ENCODE data around the gene CBX5.
A peak's percentile ranks its signal among the peaks of the same experiment; 100 is the strongest.
"Not testable (repeated sequence)": the region's sequence is repeated elsewhere in the genome, so short reads cannot be mapped to it uniquely, and the experiment has no call there.

CBX5 gene

DNA sequence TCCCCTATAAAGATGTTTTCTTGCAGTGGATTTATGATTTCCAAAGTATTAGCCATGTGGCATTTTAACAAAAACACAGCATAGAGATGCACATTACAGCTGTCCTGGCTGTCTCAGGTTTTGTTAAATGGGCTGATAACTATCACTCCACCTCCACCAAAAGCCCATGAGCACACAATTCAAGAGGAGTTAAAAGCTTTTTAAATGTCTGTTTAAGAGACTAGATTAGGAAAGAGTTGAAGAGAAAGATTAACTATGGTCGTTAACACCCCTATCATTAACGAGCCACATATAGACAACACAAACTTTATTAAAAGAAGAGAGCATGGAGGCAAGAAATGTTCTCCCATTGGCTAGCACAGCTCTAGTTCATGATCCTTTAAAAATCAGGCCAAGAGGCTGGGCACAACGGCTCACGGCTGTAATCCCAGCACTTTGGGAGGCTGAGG, 14.5 kb downstream of the CBX5 start:
- no peak for DNase-seq (ENCODE audit: low read depth in 2 of 2)

DNA sequence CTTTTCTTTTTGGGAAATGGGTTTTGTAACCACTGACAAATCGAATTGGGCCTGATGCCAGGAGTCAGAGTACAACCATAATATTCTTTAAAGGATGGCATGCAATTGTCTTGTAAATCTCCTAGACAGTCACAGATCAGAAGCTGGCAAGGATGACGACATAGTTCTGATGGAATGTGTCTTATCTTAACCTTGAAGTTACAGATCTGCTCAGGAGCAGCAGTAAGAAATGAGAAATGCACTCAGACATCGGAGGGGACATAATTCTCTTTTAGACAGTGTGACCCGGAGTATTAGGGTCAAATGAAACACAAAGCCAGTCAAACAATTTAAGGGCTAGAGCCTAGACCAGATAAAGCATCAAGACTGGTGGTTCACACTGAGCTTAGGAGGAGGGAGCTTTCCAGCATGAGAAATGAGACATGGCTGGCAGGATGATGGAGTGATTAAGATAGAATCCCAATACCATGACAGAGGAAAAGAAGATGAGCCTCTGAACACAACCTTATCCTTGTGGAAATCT, 17.5 kb downstream of the CBX5 start:
- no peak for DNase-seq (ENCODE audit: low read depth in 2 of 2)

DNA sequence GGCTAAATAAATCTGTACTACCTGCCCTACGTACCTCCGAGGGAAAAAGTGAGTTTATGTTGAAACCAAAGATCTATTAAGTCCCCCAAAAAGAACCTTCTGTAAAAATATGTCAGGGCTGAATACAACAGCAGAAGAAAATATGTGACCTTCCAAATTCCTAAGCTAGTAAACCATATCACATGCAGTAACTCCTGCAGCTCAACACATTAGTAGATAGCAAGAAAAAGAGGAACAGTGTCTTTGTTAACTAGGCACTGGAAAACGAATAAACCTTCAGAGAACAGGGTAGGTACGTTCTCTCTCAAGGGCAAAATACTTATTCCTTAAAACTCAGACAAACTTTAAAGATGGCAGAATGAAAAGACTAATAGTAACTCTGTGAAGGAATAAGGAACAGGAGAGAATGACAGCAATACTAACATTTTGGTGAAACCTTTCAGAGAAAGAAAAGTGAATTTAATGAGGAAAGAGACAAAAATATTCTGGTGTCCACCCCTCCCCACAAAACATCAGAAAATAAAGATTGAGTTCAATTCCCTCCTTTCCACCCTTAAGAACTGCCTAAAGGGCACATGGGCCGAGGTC, 18.0 kb downstream of the CBX5 start:
- no peak for DNase-seq (ENCODE audit: low read depth in 2 of 2)

DNA sequence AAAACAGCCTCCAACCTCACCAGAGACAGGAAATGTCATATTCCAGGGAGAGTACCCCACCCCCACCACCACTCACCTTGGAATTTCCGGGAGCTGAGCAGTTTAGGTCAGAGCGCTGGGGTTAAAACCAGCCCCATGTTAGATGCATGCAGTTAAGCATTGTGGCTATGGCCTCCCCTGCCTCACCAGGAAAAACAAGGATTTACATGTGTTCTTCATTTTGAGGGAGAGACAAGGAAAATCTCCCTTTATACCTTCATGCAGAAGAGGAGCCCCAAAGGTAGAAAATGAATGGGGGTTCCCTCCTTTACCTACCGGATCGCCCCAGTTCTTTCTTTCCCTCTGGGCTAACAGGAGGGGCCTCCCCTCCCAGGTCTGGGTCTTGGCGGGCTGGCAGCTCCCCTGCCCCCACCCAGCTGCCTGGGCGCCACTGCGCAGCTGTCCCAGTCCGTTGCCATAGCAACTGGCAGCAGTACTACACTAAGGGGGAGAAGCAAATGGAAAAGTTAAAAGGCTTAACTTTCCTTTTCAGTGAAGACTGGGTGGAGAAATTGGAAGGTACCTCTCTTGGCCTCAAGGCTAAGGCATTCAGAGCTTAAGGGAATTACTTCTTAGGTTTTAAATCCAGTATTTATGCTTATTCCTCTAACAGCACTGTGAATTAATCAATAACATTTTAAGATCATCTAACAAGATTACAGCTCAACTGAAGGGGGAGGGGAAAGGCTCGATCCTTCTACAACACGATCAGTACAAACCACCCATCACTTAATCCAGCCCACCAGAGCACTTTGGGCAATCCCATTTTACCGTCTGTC, 20.5 kb downstream of the CBX5 start:
- DNase-seq (ENCODE audit: low read depth in 2 of 2) = peak in 1 of 2 donors; percentile 54

DNA sequence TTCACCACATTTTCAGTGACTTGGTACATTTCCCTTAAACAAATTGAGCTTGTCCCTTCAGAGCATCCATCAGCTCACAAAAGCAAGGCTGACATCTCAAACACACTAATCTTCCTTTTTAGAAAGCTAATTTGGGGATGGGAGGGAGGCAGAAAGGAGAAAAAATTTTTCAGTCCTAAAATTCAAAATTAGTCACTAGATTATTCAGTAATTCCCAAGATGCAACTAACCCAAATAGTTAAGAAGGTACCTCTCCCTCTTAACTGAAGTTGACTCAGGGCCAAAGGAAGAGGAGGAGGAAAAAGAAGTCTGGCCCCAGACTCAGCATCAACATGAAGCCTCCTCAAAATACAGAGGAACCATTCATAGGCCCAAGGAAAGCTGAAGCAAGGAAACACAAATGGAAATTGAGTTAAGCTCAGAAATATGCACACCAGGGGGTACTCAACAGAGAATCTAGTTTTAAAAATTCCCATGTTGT, 21.7 kb downstream of the CBX5 start:
- no peak for DNase-seq (ENCODE audit: low read depth in 2 of 2)

DNA sequence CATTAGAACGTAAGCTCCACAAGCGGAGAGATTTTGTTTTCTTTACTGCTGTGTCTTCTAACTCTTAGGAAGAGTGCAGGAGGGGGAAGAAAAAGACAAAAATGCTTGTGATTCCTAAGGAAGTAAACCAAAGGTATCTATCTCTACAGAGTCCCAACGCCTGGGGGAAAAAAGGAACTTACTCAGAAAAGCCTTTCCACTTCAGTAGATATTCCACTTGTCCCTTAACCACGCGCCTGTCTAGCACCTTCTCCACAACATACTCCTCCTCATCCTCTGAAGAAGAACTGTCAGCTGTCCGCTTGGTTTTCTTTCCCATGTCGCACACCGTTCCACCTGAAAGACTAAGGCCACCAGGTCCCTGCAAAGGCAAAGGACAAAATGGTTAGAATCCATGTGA, 22.6 kb downstream of the CBX5 start:
- DNase-seq (ENCODE audit: low read depth in 2 of 2) = no peak

DNA sequence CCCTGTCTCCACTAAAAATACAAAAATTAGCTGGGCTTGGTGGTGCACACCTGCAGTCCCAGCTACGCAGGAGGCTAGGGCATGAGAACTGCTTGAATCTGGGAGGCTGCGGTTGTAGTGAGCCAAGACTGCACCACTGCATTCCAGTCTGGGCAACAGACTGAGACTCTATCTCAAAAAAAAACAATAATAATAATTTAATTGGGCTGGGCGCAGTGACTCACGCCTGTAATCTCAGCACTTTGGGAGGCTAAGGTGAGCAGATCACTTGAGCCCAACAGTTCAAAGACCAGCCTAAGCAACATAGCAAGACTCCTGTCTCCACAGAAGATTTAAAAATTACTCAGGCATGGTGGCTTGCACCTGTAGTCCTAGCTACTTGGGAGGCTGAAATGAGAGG, 26.7 kb downstream of the CBX5 start:
- no peak for DNase-seq (ENCODE audit: low read depth in 2 of 2)

DNA sequence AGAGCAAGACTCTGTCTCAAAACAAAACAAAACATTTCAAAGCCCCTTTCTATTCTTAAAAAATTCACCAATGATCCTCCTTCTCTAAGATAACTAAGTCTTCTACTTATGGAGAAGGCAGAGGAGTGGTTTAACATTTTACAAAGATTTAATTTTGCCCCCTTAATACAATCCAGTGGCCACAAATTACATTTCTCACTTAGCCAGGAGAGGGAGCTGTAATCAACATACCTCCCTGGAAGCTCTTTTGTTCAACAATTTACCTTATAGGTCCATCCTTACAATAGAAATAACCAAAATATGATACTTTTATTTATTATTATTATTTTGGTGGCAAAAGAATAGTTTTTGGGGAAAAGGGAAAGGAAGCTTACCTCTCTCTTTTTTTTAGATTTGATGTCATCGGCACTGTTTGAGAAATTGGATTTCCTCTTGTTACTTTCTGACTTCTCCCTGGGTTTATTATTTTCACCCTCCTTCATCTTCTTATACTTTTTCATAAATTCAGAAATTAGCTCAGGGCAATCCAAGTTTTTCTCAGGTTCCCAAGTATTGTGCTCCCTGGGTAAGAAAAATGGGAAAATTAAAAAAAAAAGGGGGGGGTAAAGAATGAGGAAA, 28.1 kb downstream of the CBX5 start:
- no peak for DNase-seq (ENCODE audit: low read depth in 2 of 2)

DNA sequence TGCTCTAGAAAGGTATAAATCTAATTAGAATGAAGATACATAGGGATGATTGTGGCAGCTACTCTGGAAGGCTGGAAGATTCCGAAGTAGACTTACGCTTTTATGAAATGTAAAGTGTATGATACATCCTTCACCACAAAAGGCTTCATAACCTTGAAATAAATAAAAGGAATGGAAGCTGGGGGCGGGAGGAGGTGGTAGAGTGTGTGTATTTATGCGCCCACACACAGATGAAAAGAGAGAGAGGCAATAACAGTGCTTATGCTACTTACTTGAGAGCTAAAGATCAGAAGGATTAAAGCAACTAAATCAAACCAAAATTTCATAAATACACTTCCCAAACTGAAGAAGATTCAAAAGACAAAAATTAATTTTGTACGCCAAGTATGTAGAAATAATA, 30.4 kb downstream of the CBX5 start:
- no peak for DNase-seq (ENCODE audit: low read depth in 2 of 2)

DNA sequence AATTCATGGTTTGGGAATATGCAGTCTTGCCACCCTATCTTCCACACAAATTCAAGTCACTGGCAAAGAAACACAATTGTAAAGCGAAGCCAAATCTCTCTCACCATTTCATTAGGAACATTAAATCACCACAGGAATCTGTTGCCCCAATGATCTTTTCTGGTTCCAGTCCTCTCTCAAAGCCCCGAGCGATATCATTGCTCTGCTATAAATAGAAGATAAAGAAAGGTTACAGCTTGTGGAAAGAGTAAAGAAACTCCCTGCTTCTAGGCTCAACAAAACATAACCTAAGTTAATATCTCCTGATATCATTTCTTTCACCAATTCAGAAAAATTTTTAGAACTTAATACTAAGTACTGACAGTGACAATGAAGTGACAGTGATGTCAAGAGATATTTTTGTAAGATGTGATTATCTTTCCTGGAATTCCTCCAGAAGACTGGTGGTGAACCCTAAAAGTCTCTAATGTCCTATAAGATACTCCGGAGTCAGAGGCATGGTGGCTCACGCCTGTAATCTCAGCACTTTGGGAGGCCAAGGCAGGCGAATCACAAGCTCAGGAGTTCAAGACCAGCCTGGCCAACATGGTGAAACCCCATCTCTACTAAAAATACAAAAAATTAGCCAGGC, 33.8 kb downstream of the CBX5 start:
- DNase-seq (ENCODE audit: low read depth in 2 of 2) = no peak

DNA sequence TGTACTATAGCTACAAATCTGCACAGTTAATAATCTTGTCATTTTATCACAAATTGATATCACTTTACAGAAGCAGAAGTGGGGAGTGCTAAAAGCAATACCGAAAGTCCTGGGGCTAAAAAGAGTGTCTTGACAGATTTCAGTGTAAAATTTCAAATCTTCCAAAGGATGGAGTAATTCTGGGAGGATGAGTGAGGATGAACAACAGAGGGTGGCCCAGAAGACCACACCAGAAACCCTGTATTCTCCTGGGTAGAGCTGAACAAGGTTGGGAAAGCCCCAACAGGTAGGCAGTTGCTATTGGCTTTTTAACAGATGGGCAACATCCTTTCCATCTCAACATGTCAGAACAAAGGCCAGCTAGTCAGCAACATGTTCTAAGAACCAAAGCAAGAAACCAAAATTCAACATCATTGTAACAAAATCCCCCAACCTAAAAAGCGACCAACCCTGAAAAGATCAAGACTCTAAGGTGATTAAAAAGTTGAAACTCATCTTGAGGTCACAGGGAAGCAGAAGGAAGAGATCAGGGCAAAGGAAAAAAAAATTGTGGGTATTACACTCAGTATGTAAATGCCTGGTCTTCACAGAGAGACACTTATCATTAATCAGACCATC, 38.8 kb downstream of the CBX5 start:
- DNase-seq (ENCODE audit: low read depth in 2 of 2) = no peak

DNA sequence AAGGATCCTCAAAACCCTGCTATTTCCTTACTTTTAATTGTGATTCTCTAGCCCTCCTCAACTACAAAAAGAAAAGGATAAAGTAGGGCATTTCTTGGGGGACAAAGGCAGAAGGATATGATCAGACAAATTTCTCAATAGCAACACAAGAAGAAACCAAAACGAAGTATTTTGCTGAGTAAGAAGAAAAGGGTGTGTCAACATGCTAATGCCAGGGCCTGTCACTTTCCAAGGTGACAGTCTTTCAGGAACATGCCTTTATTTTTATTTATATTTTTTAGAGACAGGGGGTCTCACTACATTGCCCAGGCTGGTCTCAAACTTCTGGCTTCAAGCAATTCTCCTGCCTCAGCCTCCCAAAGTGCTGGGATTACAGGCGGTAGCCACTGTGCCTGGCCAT, 39.8 kb downstream of the CBX5 start:
- no peak for DNase-seq (ENCODE audit: low read depth in 2 of 2)

DNA sequence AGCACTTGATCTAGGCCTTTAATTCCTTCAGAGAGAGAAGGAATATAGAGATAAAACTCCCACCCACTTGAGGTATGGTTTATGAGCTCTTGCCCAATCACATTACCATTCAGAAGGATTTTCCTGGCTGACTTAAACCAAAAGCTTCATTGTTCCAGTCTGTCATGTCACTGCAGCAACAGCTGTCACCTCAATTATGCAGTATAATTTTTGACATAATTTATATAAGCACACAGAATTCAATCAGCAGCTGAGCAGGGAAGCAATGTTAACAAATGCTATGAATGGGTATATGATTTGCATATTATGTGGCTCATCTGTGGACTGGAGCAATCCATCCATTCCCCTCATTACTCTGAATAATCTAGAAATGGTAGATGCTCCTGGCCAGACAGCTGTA, 40.3 kb downstream of the CBX5 start:
- DNase-seq (ENCODE audit: low read depth in 2 of 2) = no peak

DNA sequence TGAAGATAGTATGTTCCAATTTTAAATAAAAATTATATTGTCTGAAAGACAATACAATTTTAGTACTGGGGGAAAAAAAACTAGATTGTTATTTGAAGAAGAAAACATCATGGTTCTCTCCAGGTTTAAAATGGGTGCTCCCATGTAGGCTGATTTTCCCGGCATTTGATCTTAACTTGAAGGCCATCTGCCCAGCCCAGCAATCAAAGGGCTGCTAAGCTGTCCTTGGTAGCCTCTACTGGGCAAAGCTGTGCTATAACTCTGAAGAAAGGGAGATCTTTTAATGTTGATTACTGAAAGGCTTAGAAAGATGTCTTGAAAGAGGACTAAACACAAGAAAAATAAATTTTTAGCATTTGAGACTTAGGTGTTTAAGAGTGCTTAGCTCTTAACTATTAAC, 41.4 kb downstream of the CBX5 start:
- DNase-seq (ENCODE audit: low read depth in 2 of 2) = no peak

DNA sequence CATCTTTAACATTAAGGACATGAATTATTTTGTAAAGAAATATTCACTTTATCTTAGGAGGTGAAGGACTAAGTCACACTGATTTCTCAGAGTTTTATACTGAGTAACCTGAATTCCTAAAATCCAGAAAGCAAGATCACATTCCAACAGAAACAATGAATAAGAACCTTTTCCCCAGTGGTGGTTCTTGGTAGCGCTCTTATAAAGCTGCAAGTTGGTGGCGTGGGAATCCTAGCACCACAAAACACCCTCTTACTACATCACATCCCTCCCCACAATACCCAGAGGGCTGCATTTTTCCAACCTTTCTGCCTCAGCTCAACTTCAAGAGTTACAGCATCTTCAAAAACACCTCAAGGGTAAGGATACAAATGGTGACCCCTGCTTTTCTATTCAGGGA, 47.1 kb downstream of the CBX5 start:
- DNase-seq (ENCODE audit: low read depth in 2 of 2) = no peak

DNA sequence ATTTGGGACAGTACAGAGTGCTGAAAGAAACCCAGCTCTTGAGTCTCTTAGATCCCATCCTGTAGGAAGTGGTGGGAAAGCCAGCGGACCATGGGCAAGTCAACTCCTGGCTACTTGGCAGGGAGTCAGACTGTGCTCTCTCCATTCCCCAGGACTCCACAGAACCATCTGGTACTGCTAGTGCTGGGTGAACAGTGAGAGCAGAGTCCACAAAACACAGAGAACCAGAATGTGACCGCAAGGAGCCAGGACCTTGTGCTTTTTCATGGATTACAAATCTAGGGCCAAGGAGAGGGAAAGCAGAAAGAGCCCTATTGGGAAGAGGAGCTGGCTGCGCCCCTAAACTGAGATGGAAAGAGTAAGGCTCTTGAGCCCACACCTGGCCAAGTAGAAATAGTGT, 48.7 kb downstream of the CBX5 start:
- not testable (repeated sequence) for DNase-seq (ENCODE audit: low read depth in 2 of 2)

DNA sequence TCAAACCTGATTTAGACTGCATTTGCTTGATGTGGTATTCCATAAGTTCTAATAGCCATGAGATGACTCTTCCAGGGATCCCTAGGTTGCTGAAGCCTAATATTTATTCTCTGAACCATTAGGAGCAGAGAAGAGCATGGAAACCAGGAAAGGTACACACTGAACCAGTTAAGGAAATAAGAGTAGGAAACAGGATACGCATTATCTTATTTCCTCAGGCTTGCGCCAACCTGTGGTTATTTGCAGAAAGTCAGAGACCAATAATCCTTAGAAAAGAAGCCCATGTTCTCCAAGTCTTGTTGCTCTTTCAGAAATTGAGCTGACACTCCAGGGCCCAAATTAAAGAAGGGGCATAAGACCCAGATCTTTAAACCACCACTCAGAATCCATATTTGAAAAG, 49.4 kb downstream of the CBX5 start:
- DNase-seq (ENCODE audit: low read depth in 2 of 2) = no peak

DNA sequence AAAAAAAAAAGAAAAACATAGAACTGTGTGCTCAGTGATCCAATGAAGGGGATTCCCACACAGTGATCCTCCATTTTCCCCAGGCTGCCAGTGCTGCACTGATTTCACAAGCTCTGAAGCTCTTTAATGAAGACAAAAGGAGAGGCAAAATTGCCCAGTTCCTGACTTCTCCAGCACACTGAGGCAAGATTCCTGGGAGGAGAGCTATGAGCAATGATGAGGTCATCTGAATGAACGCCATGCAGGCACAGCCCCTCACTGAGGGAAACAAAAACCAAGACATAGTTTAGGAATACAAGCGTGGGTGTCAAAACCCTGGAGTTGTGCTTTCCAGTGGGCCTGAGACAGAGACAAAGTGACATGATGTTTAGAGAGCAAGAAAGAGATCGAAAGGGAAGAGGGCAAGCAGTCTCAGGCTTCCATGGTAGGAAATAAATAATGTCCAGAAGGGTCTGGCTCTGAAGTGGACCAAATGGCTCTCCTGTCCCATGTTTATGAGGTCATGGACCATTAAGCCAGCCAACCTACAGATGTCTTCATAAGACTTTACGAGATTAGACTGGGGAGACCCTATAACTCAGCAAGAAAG, 50.2 kb downstream of the CBX5 start:
- no peak for DNase-seq (ENCODE audit: low read depth in 2 of 2)

DNA sequence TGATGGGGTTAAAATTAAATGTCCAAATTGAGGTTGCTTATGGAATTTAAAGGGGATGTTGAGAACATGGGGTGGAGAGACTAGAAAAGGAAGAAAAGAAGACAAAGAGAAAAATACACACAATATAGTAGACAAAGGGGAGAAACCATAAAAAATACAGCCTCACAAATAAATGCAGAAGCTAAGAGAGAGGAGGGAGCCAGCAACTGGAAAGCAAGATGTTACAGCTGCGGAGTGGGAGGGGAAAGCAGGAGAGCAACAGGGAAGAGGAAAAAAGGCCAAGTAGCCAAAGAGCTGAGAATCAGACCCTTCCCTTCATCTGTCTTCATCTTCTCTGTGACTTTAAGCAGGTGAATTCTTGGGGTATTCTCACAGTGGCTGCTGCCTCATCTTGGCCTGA, 51.5 kb downstream of the CBX5 start:
- no peak for DNase-seq (ENCODE audit: low read depth in 2 of 2)

DNA sequence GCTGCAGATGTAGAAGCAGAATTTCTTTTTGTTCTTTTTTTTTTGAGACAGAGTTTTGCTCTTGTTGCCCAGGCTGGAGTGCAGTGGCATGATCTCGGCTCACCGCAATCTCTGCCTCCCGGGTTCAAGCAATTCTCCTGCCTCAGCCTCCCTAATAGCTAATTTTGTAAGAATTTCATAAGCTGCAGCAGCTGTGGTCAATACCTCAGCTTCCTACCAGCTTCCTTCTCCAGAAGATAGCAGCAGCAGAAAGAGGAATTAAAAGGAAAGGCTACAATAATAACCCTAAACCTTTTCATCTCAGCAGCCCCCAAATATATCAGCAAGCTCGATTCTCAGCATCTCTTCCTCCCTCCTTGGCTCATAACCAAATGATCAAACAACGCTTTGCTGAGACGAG, 52.0 kb downstream of the CBX5 start:
- not testable (repeated sequence) for DNase-seq (ENCODE audit: low read depth in 2 of 2)

DNA sequence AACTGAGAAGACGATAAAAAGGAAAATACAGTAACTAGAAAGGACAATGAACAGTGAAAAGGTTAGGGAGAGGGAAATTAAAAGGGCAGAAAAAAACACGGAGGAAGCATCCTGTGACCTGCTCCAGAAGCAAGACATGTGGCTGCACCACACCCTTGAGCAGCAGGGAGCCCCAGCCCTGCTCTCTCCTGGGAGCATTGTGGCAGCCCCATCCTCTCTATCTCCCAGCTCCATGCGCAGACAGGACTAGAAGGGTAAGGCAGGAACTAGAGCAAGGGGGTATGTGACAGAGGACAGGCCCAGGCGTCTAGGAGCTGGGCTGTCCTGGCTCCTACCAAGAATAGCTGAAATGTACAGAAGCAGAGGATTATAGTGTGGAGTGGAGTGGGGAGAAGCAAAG, 52.5 kb downstream of the CBX5 start:
- DNase-seq (ENCODE audit: low read depth in 2 of 2) = no peak

DNA sequence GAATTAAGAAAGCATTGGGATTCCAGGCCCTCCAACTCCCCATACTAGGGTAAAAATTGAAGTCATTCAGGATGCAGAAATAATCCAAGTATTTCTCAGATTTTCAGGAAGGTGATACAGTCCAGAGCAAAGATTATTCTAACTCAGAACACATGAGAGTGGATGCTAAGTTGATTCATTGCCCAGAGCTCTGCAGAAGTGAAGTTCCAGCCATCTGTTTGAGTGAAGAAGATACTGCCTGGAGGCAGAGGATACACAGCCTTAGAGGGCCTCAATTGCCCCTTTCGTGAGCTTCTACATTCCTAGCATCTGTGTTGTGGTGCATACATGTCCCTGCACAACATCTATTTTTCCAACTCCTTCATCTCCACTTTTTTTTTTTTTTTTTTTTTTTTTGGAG, 54.3 kb downstream of the CBX5 start:
- DNase-seq (ENCODE audit: low read depth in 2 of 2) = no peak
